T-helper 2 cell (primary cell): Measurements from ENCODE around the gene CCDC85C.

ENCODE experiments used
- DNase-seq, 5 experiments: peaks; one replicate each; pipeline versions ENCODE4 v3.0.0 to v3.0.0-alpha.2; 2012 to 2022

Gene CCDC85C

DNA sequence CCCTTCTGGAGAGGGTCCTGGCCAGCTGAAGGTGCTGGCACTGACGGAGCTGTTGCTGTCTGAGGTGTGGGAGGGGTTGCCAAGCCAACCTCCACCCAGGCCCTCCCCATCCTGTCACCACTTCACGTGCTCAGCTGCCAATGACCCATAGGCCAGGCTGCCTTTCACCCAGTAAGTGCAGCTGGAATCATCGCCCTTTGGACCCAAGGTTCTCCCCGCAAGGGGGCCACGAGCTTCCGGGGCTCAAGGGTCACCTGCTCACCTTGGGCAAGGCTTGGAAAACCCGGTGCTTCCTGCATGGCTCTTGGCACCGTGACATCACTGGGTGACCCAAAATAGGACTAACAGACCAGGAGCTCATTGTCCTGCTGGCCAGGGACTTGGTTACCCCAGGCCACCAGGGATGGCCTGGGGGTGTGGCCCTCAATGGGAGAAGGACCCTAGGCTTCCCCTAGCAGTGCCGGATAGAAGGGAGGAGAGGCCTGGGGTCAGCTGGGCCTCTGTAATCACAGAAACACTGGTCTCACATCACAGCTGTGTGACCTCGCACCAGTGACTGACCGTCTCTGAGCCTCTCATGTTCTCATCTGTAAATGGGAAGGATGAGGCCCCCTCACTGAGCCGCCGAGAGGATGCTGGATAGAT is 51.3 kb downstream of the CCDC85C start:
- no peak for DNase-seq

DNA sequence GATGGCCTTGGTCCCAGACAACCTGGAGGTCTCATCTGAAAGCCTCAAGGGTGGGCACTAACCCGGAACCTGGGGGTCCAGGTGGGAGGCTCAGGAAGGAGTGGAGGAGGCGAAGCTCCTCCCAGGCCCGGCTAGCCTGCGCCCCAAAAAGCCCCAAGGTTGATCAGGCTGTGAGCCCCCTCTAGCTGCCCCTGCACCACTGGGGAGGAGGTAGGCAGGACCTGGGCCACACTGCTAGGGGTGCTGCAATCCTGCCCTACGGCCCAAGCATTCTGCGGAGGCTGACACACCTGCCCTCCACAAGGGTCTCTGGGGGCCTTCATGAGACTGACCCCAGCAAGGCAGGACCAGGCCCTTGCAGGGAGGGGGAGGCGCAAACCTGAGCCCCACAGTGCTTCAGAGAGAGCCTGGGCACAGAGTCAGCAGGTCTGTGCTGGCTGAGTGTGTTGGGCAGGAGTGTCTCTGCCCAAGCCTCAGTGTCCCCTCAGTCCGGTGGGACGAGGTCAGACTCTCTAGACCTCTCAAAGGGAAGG is 51.9 kb downstream of the CCDC85C start:
- no peak for DNase-seq

GRCh38 chr14:99551034-99551922 is 52.7 kb downstream of the CCDC85C start:
- DNase-seq: no peak

DNA sequence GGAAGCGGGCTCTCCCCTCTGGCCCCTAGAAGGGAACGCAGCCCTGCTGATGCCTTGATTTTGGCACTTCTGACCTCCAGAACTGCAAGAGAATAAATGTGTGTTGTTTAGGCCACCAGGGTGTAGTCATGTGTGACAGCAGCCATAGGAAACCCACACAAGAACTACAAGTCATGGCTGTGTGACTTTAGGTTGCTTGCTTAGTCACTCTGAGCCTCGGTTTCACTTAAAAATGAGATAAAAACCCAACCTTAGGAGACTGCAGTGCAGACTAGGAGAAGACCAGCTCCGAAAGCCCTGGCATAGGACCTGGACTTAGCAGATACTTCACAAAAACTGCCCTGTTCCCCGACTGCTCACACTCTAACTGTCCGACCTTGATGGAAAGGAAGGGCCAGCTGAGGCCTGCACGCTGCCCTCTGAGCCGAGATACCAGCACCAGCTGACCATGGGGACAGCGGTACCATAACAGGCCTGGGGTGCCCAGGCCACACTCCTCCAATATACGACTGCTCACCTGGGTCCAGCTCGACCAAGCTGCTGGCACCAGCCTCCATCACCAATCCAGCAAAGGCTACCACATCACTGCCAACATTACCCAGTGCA is 53.5 kb downstream of the CCDC85C start:
- DNase-seq: no peak

GRCh38 chr14:99549684-99550083 is 54.3 kb downstream of the CCDC85C start:
- DNase-seq: no peak

GRCh38 chr14:99548871-99549515 is 55.0 kb downstream of the CCDC85C start:
- no peak for DNase-seq

- no peak for DNase-seq
Observed at GRCh38 chr14:99548255-99548654, 55.8 kb downstream of the CCDC85C start.

DNA sequence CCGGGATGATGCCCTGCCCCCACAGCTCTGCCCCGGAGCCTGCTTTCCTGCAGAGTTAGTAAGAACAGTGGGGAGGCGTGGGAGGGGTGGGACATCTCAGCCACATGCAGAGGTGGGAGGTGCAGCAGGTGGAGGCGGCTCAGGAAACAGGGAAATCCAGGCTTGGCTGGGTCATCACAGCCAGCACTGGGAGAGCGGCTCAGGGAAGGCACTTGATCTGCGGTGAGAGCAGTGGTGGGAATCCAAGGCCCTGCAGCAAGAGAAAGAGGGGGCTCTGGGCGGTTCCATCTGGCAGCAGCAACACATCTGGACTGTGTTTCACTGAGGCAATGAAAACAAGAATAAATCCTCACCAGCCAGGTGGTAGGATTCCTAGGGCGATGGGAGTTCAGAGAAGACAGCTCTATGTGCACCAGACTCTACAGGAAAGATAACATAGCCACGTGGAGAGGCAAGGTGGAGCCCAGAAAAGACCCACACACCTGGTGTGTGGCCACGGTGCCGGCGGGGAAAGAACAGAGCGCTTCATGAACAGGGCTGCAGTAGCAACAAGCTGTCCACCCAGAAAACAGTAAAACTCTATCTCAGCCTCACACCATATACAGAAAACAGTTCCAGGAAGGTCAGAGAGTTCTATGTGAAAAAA is 57.6 kb downstream of the CCDC85C start:
- no peak for DNase-seq

DNA sequence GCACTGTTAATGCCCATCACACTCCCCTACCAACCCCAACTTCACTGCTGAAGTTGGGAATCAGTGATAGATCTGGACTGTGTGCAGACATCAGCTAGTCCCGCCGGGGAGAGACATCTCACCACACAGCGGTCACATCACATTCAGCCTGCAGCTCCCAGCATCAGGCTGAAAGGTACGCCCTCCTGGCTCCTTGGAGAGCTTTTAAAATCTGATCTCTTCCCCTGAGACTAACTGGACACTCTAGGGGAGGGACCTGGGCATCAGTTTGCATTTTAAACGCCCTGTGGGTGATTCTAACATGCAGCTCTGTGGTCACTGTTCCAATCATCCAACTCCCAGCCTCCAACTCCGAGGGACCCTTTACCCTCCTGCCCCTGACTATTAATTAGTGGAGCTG is 58.4 kb downstream of the CCDC85C start:
- no peak for DNase-seq

- no peak for DNase-seq
Observed at GRCh38 chr14:99544991-99545390, 59.0 kb downstream of the CCDC85C start.

DNA sequence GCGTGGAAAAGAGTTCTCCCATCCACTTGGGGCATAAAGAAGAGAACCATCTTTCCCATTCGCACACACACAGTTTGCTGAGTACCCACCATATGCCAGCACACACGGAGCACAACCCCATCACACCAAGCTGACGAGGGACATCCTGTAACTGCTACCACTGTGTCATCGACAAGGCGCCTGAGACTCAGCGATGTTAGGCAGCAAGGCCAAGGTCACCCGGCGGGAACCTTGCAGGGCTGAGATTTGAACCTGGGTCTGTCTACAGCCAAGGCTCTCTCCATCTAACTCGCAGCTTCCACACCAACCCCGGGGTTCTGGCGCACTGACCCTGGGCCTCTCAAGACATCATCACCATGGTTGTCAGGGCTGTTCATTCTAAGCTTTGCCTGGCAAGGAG is 60.0 kb downstream of the CCDC85C start:
- no peak for DNase-seq

DNA sequence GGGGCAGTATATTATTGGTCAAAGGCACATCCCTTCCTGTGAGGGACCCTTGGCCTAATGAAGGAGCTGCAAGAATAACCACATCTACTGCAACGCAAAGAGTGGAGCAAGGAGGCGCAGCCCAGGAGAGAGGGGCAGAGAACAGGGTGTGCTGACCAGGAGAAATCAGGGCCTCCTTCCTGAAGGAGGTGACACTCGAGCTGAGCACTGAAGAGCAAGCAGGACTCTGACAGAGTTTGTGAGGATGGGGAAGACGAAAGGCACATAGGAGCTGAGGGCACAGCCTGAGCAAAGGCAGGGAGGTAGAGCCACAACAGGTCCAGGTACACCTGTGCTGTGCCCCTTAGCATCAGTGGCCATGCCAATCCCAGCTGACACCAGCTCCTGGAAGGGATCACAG is 60.6 kb downstream of the CCDC85C start:
- no peak for DNase-seq

- DNase-seq: no peak
Observed at GRCh38 chr14:99542566-99542965, 61.4 kb downstream of the CCDC85C start.

- no peak for DNase-seq
Observed at GRCh38 chr14:99541677-99542470, 62.1 kb downstream of the CCDC85C start.

DNA sequence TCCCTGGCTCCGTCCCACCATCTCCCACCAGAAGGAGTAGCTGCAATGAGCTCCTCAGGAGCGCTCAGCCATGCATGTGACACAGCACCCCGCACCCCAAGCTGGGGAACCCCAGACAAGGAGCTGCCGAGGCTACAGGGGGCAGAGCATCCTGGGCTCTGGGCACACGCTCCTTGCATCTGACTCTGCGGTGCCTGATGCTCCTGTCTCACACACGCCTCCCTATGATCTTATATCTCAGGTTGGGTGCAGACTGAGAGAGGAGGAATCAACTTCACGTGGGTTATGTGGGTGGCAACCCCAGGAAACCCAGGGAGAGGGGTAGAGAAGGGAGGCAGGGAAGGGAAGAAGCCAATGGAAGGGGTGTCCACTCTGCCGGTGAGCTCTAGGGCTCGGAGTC is 62.8 kb downstream of the CCDC85C start:
- DNase-seq: no peak

GRCh38 chr14:99540196-99541032 is 63.6 kb downstream of the CCDC85C start:
- DNase-seq: no peak

GRCh38 chr14:99539491-99539890 is 64.5 kb downstream of the CCDC85C start:
- DNase-seq: no peak

GRCh38 chr14:99538733-99539132 is 65.3 kb downstream of the CCDC85C start:
- DNase-seq: no peak

GRCh38 chr14:99538275-99538674 is 65.7 kb downstream of the CCDC85C start:
- no peak for DNase-seq

GRCh38 chr14:99537399-99537798 is 66.6 kb downstream of the CCDC85C start:
- no peak for DNase-seq
